H1 (cell line): ENCODE results near the gene GTF2I. TPM values are rescaled to one million over a fixed set of nuclear protein-coding genes. Genes with fewer than 3 reads are reported as not detected.

Source experiments
- CEBPB ChIP-seq: IDR thresholded peaks from 2 replicates; pipeline ENCODE4 v1.6.1; 2012; ENCODE audit warnings: low read depth, low read length
- E2F6 ChIP-seq: IDR thresholded peaks from 2 replicates; pipeline ENCODE4 v1.6.1; 2012; ENCODE audit warnings: inconsistent platforms
- EGR1 ChIP-seq: IDR thresholded peaks from 2 replicates; pipeline ENCODE4 v1.6.1; 2011; ENCODE audit warnings: low read depth, low read length, borderline replicate concordance
- NANOG ChIP-seq: IDR thresholded peaks from 2 replicates; pipeline ENCODE4 v1.6.1; 2011; ENCODE audit warnings: low read length, low read depth, mild to moderate bottlenecking, inconsistent platforms; ENCODE audit not compliant: insufficient read depth, poor library complexity, severe bottlenecking
- RFX5 ChIP-seq: IDR thresholded peaks from 2 replicates; pipeline ENCODE4 v1.6.1; 2011; ENCODE audit warnings: low read depth, low read length, improper control_type of control experiment, borderline replicate concordance
- polyA plus RNA-seq, 7 experiments: library from polyadenylated mRNA; depleted of rRNA in 3 of 7; stranded (reverse) in 5 of 7; unstranded in 2 of 7; fragments of >200 nt in 5 of 7; fragments of 200-250 nt in 2 of 7; gene quantifications; 1 replicate in 5 of 7; 2 replicates in 1 of 7; 4 replicates in 1 of 7; pipeline versions ENCODE4 v1.2.1 to v1.2.3, GENCODE V29; 2011 to 2013; ENCODE audit warnings: missing spikeins in 2 of 7, mixed read lengths in 2 of 7
- total RNA-seq: library from RNA; stranded (reverse); fragmentation: NEBNext Ultra II Directional; extraction: Animal tissue kit (Norgen Biotek cat#: 25700); gene quantifications from 2 replicates; pipeline ENCODE4 v1.2.1, GENCODE V29; 2021

Gene GTF2I
- total and polyA plus RNA-seq, 2 of the 8 experiments (the other 6 are each of a cell fraction or from before 2014, with no cell fraction given): 46.7 to 316 TPM

- TF ChIP-seq E2F6 (peak; percentile 78), RFX5 (no peak), CEBPB (no peak), NANOG (no peak), EGR1 (no peak)
Measured at GRCh38 chr7:74617180-74617744, 40.3 kb upstream of the GTF2I start (continued).
